GM18873 (cell line): Measurements from ENCODE around the gene HMX1.

Experiments used
- ATAC-seq: cut with Tn5 transposase; IDR thresholded peaks from one replicate; pipeline ENCODE4 v1.9.1; 2021; ENCODE audit warnings: mild to moderate bottlenecking, moderate library complexity, moderate number of reproducible peaks; ENCODE audit not compliant: unreplicated experiment, low FRiP score

The HMX1 gene

GRCh38 chr4:8843597-8843996 lies 28.0 kb downstream of the HMX1 start:
- ATAC-seq = no peak

- no peak for ATAC-seq
Observed at GRCh38 chr4:8842614-8843013, 29.0 kb downstream of the HMX1 start.

DNA sequence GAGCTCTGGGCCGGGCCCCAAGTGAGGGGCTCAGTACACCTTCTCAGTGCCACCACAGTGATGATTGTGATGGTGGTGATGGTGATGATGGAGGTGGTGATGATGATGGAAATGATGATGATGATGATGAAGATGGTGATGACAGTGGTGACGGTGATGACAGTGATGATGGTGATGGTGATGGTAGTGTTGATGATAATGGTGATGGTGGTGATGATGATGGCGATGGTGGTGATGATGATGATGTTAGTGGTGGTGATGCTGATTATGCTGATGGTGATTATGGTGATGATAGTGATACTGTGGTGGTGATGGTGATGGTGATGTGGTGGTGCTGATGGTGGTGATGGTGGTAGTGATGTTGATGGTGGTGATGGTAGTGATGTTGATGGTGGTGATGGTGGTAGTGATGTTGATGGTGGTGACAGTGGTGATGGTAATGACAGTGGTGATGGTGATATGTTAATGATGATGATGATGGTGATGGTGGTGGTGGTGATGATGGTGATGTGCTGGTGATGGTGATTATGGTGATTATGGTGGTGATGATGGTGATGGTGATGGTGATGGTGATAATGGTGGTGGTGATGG lies 29.9 kb downstream of the HMX1 start:
- ATAC-seq = no peak

GRCh38 chr4:8840816-8841455 lies 30.7 kb downstream of the HMX1 start:
- ATAC-seq = no peak

DNA sequence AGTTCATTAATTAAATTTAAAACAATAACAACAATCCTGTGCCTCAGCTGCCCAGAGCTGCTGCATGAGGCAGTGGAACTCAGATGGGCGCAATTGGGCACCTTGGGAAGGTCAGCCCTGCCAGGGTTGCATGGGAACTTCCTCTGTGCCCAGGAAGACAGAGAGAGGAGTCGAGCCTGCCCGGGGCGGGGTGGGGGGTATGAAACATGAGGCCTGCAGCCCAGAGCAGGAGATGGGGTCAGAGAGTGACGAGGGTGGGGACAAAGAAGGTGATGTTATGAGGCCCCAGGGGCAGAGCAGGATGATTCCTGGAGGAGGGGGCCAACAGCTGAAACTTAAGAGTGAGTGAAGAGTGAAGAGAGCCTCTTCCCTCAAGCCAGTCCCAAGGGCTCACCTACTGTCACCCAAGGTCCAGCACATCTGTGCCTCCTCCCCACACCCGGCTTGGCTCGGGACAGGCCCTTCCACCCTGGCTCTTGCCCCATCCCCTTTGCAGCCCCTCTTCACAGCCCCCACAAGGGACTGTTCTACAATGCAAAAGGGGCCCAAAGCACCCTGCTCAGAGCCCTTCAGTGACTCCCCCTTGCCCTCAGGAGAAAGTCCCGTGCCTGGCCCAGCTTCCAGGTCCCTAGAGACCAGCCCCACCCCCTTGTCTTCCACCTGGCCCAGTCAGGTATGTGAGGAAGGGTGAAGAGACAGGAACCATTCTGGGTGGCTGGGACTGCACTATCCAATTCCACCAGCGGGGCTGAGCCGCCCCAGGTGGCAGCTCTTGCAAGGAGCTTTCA lies 31.4 kb downstream of the HMX1 start:
- no peak for ATAC-seq

GRCh38 chr4:8838961-8839431 lies 32.6 kb downstream of the HMX1 start:
- no peak for ATAC-seq

DNA sequence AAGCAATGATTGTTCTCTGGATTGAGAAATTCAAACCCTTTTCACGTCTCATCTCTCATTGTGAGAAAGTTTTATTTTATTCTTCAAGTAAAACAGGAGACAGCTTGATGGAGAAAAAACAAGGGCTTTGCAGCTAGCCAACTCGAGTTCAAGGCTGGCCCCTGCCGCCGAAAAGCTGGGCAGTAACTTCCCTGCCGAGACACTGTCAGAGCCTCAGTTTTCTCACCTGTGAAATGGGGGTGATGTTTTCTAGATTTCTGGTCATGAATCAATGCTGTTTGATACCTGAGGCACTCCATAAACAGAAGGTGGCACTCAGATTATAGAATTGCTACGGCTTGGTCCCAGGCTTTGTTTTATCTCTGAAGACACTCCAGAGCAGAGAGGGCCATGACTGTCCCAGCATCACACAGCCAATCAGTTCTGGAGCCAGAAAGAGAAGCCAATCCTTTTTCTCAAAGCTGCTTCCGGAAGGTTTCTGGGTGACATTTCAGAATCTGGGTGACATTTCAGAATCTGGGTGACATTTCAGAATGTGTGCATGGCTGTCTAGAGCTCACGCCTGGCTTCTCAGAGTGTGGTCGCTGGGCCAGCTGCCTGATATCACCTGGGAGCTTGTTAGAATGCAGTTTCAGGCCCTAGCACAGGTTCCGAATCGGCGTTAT lies 33.2 kb downstream of the HMX1 start:
- ATAC-seq = no peak

- ATAC-seq = no peak
Observed at GRCh38 chr4:8837181-8837841, 34.3 kb downstream of the HMX1 start.

GRCh38 chr4:8836664-8837171 lies 34.9 kb downstream of the HMX1 start:
- ATAC-seq = no peak

DNA sequence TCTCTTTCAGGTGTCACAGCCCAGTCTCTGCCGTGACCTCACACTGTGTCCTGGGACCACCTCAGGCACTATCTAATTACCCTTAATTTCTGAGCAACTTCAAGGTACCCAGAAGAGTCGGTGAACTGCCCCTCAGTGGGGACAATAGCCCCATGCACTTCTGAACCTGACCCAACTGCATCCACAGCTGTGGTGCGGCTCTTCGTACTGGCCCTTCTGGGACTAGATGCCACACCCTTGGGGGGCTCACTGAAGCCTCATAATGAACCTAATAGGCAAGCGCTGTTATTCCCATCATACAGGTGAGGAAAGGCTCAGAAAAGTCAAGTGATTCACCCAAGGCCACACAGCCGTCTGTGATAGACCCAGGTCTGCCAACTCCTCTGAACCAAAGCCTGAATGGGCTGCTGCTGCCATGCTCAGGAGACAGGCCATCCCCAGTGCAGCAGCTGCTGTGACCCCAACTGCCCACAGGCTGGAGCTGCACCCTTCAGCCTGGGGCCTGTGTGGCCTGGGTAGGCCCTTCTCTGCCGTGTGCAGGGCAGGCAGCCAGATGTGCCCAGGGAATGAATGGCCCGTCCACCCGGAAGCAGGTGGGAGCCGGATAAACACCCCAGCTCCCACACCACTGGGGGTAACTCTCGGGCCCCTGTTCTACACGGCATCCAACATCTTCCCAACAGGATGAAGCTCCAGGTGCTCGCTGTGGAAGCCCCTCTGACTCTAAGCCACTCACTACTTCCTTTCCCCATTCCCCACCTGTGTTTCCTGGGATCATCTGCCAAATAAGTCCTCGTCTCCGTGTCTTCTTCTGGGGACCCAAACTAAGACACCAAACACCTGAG lies 35.9 kb downstream of the HMX1 start:
- no peak for ATAC-seq

DNA sequence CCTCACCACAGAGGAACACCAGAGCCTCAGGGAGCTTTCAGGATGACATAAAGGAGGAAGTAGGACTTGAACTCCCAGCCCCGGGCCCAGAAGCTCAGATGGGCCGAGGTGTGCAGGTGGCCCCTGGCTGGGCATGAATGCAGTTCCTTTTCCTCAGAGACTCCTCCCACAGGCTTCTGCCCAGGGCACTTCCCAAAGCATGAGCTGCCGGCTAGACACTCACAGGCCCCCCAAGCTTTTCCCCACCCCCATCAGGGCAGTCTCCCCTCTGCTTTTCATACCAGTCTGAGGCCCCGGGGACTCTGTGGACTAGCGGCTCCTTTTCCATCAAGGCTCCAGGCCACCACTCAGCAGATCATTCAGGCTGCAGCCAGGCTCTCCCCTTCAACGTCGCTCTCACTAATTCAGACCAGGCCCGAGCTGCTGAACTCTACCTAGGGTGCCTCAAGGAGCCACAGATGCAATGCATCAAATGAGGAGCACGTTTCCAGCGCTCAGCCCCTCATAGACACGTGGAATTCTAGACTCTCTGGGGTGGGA lies 36.9 kb downstream of the HMX1 start:
- no peak for ATAC-seq

DNA sequence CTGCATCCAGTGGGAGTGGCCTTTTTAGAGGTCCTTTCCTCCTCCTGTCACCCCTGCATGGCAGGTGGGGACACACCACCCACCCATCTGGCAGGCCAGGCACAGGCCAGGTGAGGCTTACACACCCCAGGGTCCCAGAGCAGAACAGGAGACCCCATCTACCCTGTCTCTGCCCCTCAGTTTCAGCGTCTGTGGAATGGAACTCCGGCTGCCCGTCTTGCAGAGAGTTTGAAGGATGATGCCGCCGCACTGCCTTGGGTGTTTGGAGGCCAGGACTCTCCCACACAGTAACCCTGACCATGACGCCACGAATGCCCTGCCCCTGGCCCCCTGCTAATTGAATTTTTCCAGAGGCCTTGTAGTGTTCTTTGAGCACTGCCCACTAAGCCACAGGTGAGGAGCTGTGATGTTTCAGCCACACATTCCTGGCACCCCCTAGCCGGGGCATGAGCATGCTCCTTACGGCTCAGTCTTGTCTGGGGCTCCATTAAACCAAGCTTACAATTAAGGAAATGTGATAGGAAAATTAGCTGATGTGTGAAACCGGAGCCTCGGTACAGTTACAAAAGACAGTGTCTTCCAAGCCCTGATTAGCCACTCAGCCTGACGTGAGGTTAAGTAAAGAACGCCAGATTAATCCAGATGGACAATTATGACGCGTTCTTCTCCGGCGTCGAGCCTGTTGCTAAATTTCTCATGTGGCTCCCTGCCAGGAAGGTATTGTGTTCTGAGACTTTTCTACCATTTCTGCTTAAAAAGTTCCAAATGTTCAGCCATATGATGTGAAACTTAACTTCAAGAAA lies 39.3 kb downstream of the HMX1 start:
- ATAC-seq = no peak

- ATAC-seq = no peak
Observed at GRCh38 chr4:8831221-8832112, 40.2 kb downstream of the HMX1 start.

DNA sequence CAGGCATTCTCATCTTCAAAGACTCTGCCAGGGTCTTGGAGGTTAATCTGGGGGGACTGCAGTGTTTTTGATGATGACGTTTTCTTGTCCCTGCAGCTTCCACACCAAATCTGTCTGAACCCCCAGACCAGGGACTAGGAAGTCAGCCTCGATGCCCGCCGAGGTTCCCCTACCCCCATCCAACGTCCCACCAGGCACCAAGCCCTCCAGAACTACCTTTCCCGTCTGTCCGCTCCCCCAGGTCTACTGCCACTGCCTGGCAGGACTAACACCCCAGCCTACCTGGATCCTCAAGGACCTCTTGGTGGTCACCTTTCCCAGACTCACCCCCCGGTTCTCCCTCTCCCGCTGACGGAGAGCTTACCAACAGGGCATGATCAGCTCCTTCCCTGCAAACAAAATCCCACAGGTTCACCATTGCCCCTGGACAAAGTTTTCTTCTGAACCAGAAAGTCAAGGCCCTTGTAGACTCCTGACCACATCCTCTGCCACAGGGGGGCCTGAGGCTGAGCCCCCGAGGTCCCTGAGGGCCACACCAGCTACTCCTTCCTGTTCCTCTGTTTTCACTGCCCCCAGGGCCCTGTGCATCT lies 40.9 kb downstream of the HMX1 start:
- no peak for ATAC-seq

GRCh38 chr4:8830056-8830455 lies 41.6 kb downstream of the HMX1 start:
- no peak for ATAC-seq

DNA sequence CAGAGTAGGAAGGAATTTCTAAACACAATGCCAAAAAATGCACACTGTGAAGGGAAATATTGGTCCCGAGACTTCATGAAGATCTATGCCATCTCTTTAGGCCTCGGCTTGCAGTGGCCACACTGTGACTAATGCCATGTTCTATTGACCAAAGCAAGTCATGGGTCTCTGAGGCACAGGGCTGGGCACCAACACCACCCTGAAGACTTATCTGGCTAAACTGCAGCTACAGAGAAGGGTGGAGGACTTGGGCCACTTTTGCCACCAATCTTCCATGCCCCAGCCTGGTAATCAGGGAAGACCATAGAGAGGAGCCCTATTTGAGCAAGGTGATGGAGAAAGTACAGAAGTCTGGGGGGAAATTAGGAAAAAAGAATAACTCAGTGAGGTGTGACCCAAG lies 42.1 kb downstream of the HMX1 start:
- no peak for ATAC-seq

GRCh38 chr4:8828869-8829268 lies 42.8 kb downstream of the HMX1 start:
- no peak for ATAC-seq
